ENCODE data around the gene CALM1.

The CALM1 gene

GRCh38 chr14:90457186-90457585 lies 60.4 kb downstream of the CALM1 start:
- no peak for TF ChIP-seq POLR2AphosphoS5 (IDR thresholded peaks at IDR 0.05; ENCODE audit: low read depth, low read length)
- no peak for TF ChIP-seq TAF1 (IDR thresholded peaks at IDR 0.05; ENCODE audit: borderline replicate concordance, low read depth, low read length)
- TF ChIP-seq POLR2A (IDR thresholded peaks at IDR 0.05; ENCODE audit: low read depth, low read length) = no peak

More at GRCh38 chr14:90457186-90457585, 60.4 kb downstream of the CALM1 start:
- FAIRE-seq = no peak
- DNase-seq (ENCODE audit: insufficient read length) = no peak

Measured in GM12892 (cell line).